ENCODE data around the gene TCIRG1. TPM values are rescaled to one million over a fixed set of nuclear protein-coding genes. Genes with fewer than 3 reads are reported as not detected.

The TCIRG1 gene
- total RNA-seq, 1 experiment from 2014 or later: 158 TPM

DNA sequence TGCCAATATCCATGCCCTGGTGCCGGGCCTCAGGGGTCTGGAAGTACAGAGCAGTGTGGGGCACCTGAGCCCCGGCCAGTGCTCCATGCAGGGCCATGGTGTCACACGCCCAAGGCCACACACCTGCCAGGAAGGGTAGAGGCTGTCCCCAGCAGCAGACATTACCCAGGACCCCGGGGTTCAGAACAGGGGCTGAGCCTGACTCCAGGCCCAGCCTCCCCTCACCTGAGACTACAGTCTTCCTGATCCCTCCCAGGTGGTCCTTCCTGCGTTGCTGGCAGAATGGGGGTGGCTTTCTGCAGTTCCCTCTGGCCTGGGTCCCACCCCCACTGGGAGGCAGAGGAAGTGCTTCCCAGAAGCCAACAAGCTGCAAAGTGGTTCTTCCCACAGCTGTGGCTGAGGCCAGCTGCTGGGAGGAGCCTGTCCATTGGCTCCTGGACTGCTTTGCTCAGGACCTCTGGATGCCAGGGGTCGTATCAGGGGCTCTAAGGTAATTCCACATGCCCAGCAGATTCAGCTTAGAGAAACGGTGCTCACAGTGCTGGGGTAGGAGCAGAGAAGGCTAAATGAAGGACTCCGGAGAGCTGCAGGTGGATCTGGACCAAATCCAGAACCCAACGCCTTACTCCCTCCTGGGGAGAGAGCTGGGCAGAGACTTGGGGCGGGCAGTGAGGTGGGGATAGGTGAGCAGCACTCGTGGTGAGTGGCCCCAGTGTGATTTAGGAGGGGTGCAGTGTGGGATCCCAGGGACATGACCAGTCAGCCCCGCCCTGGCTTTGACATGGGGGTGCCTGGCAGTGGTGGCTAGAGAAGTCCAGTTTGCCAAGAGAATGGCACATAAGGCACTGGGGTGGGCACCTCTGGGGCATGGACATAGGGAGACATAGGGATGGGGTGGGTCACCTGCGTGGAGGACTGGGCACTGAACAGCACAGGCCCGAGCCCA, 12.6 kb downstream of the TCIRG1 start:
- ATAC-seq: 0 out of 2 replicates have a peak, but pooled peaks have one; percentile 7
- no peak for DNase-seq (ENCODE audit: low read depth, low spot score)
- in situ Hi-C loops (cut with HindIII; ENCODE audit: low pct_unique_long_range_greater_than_20kb, low sequenced_read_pairs) (no loop called here), intact Hi-C loops (cut with micrococcal nuclease; ENCODE audit: unreplicated experiment) (no loop called here)
- Histone ChIP-seq H3K4me3 (ENCODE audit: low read depth in 2 of 2, low read length in 2 of 2) (no peak overlapping the region), H3K27ac (ENCODE audit: low read length) (no peak overlapping the region), H3K4me1 (ENCODE audit: control insufficient read depth, insufficient read depth, low read length) (no peaks in the 10 kb centered on the region; the same call in 1 of the 2 replicates), H3K27me3 (ENCODE audit: control insufficient read depth, insufficient read depth, low read length) (no peaks in the 10 kb centered on the region), H3K36me3 (ENCODE audit: control insufficient read depth, insufficient read depth, low read length) (no peaks in the 10 kb centered on the region), H3K9me3 (ENCODE audit: control insufficient read depth, insufficient read depth, low read depth, low read length) (no peaks in the 10 kb centered on the region)
- no peak for TF ChIP-seq TCF7L2 (IDR thresholded peaks at IDR 0.05; ENCODE audit: low read depth, low read length)
- TF ChIP-seq POLR2AphosphoS5 (IDR thresholded peaks at IDR 0.05; ENCODE audit: low read depth, low read length): no peak
- TF ChIP-seq SIN3A (IDR thresholded peaks at IDR 0.05; ENCODE audit: borderline replicate concordance, insufficient read depth, low read depth, low read length): no peak
- TF ChIP-seq, protein P1, sequence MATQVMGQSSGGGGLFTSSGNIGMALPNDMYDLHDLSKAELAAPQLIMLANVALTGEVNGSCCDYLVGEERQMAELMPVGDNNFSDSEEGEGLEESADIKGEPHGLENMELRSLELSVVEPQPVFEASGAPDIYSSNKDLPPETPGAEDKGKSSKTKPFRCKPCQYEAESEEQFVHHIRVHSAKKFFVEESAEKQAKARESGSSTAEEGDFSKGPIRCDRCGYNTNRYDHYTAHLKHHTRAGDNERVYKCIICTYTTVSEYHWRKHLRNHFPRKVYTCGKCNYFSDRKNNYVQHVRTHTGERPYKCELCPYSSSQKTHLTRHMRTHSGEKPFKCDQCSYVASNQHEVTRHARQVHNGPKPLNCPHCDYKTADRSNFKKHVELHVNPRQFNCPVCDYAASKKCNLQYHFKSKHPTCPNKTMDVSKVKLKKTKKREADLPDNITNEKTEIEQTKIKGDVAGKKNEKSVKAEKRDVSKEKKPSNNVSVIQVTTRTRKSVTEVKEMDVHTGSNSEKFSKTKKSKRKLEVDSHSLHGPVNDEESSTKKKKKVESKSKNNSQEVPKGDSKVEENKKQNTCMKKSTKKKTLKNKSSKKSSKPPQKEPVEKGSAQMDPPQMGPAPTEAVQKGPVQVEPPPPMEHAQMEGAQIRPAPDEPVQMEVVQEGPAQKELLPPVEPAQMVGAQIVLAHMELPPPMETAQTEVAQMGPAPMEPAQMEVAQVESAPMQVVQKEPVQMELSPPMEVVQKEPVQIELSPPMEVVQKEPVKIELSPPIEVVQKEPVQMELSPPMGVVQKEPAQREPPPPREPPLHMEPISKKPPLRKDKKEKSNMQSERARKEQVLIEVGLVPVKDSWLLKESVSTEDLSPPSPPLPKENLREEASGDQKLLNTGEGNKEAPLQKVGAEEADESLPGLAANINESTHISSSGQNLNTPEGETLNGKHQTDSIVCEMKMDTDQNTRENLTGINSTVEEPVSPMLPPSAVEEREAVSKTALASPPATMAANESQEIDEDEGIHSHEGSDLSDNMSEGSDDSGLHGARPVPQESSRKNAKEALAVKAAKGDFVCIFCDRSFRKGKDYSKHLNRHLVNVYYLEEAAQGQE (IDR thresholded peaks at IDR 0.05; ENCODE audit: insufficient read depth in 1 of 2, low read depth in 2 of 2, low read length in 1 of 2): no peak
- TF ChIP-seq, protein P2, sequence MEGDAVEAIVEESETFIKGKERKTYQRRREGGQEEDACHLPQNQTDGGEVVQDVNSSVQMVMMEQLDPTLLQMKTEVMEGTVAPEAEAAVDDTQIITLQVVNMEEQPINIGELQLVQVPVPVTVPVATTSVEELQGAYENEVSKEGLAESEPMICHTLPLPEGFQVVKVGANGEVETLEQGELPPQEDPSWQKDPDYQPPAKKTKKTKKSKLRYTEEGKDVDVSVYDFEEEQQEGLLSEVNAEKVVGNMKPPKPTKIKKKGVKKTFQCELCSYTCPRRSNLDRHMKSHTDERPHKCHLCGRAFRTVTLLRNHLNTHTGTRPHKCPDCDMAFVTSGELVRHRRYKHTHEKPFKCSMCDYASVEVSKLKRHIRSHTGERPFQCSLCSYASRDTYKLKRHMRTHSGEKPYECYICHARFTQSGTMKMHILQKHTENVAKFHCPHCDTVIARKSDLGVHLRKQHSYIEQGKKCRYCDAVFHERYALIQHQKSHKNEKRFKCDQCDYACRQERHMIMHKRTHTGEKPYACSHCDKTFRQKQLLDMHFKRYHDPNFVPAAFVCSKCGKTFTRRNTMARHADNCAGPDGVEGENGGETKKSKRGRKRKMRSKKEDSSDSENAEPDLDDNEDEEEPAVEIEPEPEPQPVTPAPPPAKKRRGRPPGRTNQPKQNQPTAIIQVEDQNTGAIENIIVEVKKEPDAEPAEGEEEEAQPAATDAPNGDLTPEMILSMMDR (IDR thresholded peaks at IDR 0.05): no peak
- POLR2A ChIA-PET: no interaction called here
- BruUV-seq (replicated peaks): no TSS peak
- CTCF ChIA-PET: interaction anchor here (0.6 kb wide), 1 partner anchor 422 kb away, joined by 3 read pairs; no protein-coding TSS in a partner anchor

GRCh38 chr11:68052137-68052873, 13.5 kb downstream of the TCIRG1 start:
- peak; percentile 36; the same call in 1 of the 2 replicates for TF ChIP-seq POLR2AphosphoS5 (IDR thresholded peaks at IDR 0.05; ENCODE audit: low read depth, low read length)
- no peak for TF ChIP-seq SIN3A (IDR thresholded peaks at IDR 0.05; ENCODE audit: borderline replicate concordance, insufficient read depth, low read depth, low read length)
- DNase-seq (ENCODE audit: low read depth, low spot score): no peak
- BruUV-seq (replicated peaks): no TSS peak
- Histone ChIP-seq H3K36me3 (ENCODE audit: control insufficient read depth, insufficient read depth, low read length) (no peaks in the 10 kb centered on the region), H3K4me3 (ENCODE audit: low read depth in 2 of 2, low read length in 2 of 2) (no peak overlapping the region), H3K27ac (ENCODE audit: low read length) (no peak overlapping the region), H3K27me3 (ENCODE audit: control insufficient read depth, insufficient read depth, low read length) (no peaks in the 10 kb centered on the region), H3K9me3 (ENCODE audit: control insufficient read depth, insufficient read depth, low read depth, low read length) (no peaks in the 10 kb centered on the region), H3K4me1 (ENCODE audit: control insufficient read depth, insufficient read depth, low read length) (no peaks in the 10 kb centered on the region; the same call in 1 of the 2 replicates)
- ChIA-PET POLR2A (no interaction called here), CTCF (interaction anchor here (0.5 kb wide), 1 partner anchor 57 kb away, joined by 3 read pairs; no protein-coding TSS in a partner anchor)
- in situ Hi-C loops (cut with HindIII; ENCODE audit: low pct_unique_long_range_greater_than_20kb, low sequenced_read_pairs): no loop called here
- ATAC-seq: peak; percentile 8
- intact Hi-C loops (cut with micrococcal nuclease; ENCODE audit: unreplicated experiment): no loop called here

Data from Panc1 (cell line).